Neuron (in vitro differentiated cells): ENCODE results near the gene MME.

Experiments used
- H2AFZ ChIP-seq: one replicate; pipeline ENCODE4 v1.6.1; 2013; ENCODE audit warnings: low read depth, mild to moderate bottlenecking, inconsistent platforms, low read length, moderate library complexity
- H3K27me3 ChIP-seq: one replicate; pipeline ENCODE4 v1.6.1; 2013; ENCODE audit warnings: low read length; ENCODE audit not compliant: insufficient read depth
- H3K36me3 ChIP-seq: one replicate; pipeline ENCODE4 v1.6.1; 2013; ENCODE audit warnings: low read length; ENCODE audit not compliant: insufficient read depth
- H3K4me1 ChIP-seq: one replicate; pipeline ENCODE4 v1.6.1; 2013; ENCODE audit warnings: low read length; ENCODE audit not compliant: insufficient read depth
- H3K4me3 ChIP-seq: 2 replicates; pipeline ENCODE4 v1.5.1; 2013; ENCODE audit warnings: mild to moderate bottlenecking, low read length, moderate library complexity
- H3K9me3 ChIP-seq: one replicate; pipeline ENCODE4 v1.6.1; 2013; ENCODE audit warnings: low read length

Gene MME

GRCh38 chr3:155219106-155219505 is 139.0 kb downstream of the MME start:
- Histone ChIP-seq H3K9me3 (no peaks in the 10 kb centered on the region), H3K36me3 (no peaks in the 10 kb centered on the region), H3K4me3 (no peak overlapping the region), H3K4me1 (no peaks in the 10 kb centered on the region), H3K27me3 (no peaks in the 10 kb centered on the region), H2AFZ (no peak overlapping the region)

GRCh38 chr3:155225417-155225816 is 145.3 kb downstream of the MME start:
- no peaks in the 10 kb centered on the region for H3K4me1 ChIP-seq
- no peak overlapping the region for H3K4me3 ChIP-seq
- no peak overlapping the region for H2AFZ ChIP-seq
- no peaks in the 10 kb centered on the region for H3K9me3 ChIP-seq
- H3K36me3 ChIP-seq, result no peaks in the 10 kb centered on the region
- H3K27me3 ChIP-seq, result no peaks in the 10 kb centered on the region

GRCh38 chr3:155227141-155227540 is 147.0 kb downstream of the MME start:
- Histone ChIP-seq H3K4me1 (no peaks in the 10 kb centered on the region), H3K36me3 (no peaks in the 10 kb centered on the region), H2AFZ (no peak overlapping the region), H3K9me3 (no peaks in the 10 kb centered on the region), H3K27me3 (no peaks in the 10 kb centered on the region), H3K4me3 (no peak overlapping the region)

- H2AFZ ChIP-seq, result no peak overlapping the region
- no peaks in the 10 kb centered on the region for H3K27me3 ChIP-seq
- no peak overlapping the region for H3K4me3 ChIP-seq
- no peaks in the 10 kb centered on the region for H3K36me3 ChIP-seq
- H3K4me1 ChIP-seq, result no peaks in the 10 kb centered on the region
- no peaks in the 10 kb centered on the region for H3K9me3 ChIP-seq
Measured at GRCh38 chr3:155228676-155229075, 148.6 kb downstream of the MME start.

- Histone ChIP-seq H3K27me3 (no peaks in the 10 kb centered on the region), H3K36me3 (no peaks in the 10 kb centered on the region), H3K4me3 (no peak overlapping the region), H3K9me3 (no peaks in the 10 kb centered on the region), H2AFZ (no peak overlapping the region), H3K4me1 (no peaks in the 10 kb centered on the region)
Measured at GRCh38 chr3:155229086-155229485, 149.0 kb downstream of the MME start.

- Histone ChIP-seq H3K4me1 (no peaks in the 10 kb centered on the region), H3K9me3 (no peaks in the 10 kb centered on the region), H3K4me3 (no peak overlapping the region), H3K36me3 (no peaks in the 10 kb centered on the region), H3K27me3 (no peaks in the 10 kb centered on the region), H2AFZ (no peak overlapping the region)
Measured at GRCh38 chr3:155230382-155230781, 150.3 kb downstream of the MME start.

GRCh38 chr3:155231792-155232191 is 151.7 kb downstream of the MME start:
- Histone ChIP-seq H3K27me3 (no peaks in the 10 kb centered on the region), H2AFZ (no peak overlapping the region), H3K9me3 (no peaks in the 10 kb centered on the region), H3K4me1 (no peaks in the 10 kb centered on the region), H3K4me3 (no peak overlapping the region), H3K36me3 (no peaks in the 10 kb centered on the region)

GRCh38 chr3:155232605-155233004 is 152.5 kb downstream of the MME start:
- Histone ChIP-seq H3K36me3 (no peaks in the 10 kb centered on the region), H3K4me3 (no peak overlapping the region), H3K27me3 (no peaks in the 10 kb centered on the region), H2AFZ (no peak overlapping the region), H3K4me1 (no peaks in the 10 kb centered on the region), H3K9me3 (no peaks in the 10 kb centered on the region)

GRCh38 chr3:155233213-155233612 is 153.1 kb downstream of the MME start:
- Histone ChIP-seq H2AFZ (no peak overlapping the region), H3K36me3 (no peaks in the 10 kb centered on the region), H3K4me3 (no peak overlapping the region), H3K27me3 (no peaks in the 10 kb centered on the region), H3K4me1 (no peaks in the 10 kb centered on the region), H3K9me3 (no peaks in the 10 kb centered on the region)
